Lower leg skin (tissue), 3 donors: Measurements from ENCODE around the gene STEAP2.

ENCODE experiments used
- CTCF ChIP-seq, 3 donors: fragments of 450-650 bp; IDR thresholded peaks; one replicate each; pipeline ENCODE4 v1.5.1; 2016; ENCODE audit warnings: antibody characterized with exemption in 3 of 3, mild to moderate bottlenecking in 3 of 3, moderate library complexity in 2 of 3
- POLR2A ChIP-seq, 2 donors: fragments of 450-650 bp; IDR thresholded peaks; one replicate each; pipeline ENCODE4 v1.6.1; 2016 to 2017; ENCODE audit warnings: antibody characterized with exemption in 2 of 2, mild to moderate bottlenecking in 1 of 2, moderate library complexity in 1 of 2

DNA sequence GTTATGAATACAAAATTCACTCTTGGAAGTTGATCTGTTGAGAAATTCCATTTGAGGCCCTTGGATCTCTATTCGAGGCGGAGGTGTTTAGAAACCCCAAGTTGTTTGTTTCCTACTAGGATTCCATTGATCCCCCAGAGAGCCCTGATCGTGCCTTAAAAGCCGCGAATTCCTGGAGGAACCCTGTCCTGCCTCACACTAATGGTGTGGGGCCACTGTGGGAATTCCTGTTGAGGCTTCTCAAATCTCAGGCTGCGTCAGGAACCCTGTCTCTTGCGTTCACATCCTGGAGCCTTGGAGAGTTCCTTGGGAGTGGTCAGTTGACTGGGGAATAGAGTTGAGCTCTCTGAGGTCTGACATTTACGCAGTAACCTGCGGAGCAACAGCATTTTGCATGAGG is 34.6 kb downstream of the STEAP2 start:
- TF ChIP-seq CTCF (IDR thresholded peaks at IDR 0.05) (no peak), POLR2A (IDR thresholded peaks at IDR 0.05) (no peak)
